ENCODE results near the gene SCAI.
"Not testable (repeated sequence)": the region's sequence is repeated elsewhere in the genome, so short reads cannot be mapped to it uniquely, and the experiment has no call there.

SCAI gene

GRCh38 chr9:125150349-125151245 lies 7.3 kb upstream of the SCAI start:
- DNase-seq (ENCODE audit: low read depth) = no peak

DNA sequence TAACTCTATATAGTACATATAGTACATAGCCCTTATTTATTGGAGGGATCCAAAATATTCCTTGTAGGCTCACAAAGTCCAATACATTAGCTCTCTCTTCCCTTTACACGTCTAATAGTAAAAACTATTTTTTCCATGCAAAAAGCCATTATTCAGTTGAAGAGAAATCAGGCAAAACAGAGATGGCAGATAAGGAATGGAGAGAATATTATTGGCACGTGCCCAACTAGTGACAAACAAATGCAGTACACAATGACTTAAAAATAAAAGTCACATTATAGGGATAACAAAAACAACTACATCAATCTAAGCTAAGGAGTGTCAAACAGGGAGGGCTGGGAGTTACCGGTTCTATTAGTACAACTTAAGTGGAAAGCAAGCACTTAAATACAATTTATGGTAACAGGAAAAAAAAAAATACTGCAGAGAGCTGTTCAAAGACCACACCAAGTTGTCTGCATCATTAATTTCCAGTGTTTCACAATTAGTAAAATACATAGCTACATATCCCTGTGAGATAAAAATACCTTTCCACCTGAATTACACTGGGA lies 4.1 kb upstream of the SCAI start:
- DNase-seq (ENCODE audit: low read depth) = no peak

GRCh38 chr9:125146247-125146646 lies 2.9 kb upstream of the SCAI start:
- no peak for DNase-seq (ENCODE audit: low read depth)

DNA sequence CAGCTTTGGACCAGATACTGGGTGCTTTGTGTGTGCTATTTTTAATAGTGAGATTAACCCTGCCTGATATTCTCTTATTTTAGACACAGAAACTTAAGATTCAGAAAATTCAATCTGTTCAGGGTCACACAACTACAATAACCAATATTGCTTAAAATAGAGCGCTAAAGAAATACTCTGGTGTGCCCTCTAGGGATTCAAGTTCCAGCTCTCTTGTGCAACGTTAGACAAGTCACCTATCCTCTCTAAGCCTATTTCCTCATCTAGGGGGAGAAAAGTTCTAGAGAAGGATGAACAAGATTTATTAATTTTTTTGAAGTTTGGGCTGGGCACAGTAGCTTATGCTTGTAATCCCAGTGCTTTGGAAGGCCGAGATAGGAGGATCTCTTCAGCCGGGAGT lies 2.1 kb upstream of the SCAI start:
- DNase-seq (ENCODE audit: low read depth) = no peak

- DNase-seq (ENCODE audit: low read depth) = no peak
These were observed 560 bp downstream of the SCAI start for GRCh38 chr9:125142560-125143376.

DNA sequence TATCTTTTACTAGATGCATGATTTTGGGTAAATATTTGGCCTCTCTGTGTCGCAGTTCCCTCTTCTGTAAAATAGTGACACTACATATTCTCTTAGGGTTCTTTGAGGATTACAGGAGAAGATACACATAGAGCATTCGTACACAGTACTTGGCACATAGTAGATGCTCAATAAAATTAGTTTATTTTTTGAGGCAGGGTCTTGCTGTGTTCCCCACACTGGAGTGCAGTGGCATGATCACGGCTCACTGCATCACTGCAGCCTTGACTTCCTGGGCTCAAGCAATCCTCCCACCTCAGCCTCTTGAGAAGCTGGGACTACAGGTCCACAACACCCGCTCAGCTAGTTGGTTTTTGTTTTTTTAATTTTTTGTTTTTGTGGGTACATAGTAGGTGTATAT lies 1.6 kb downstream of the SCAI start:
- DNase-seq (ENCODE audit: low read depth) = no peak

GRCh38 chr9:125141251-125141650 lies 2.1 kb downstream of the SCAI start:
- no peak for DNase-seq (ENCODE audit: low read depth)

GRCh38 chr9:125140576-125140975 lies 2.8 kb downstream of the SCAI start:
- no peak for DNase-seq (ENCODE audit: low read depth)

DNA sequence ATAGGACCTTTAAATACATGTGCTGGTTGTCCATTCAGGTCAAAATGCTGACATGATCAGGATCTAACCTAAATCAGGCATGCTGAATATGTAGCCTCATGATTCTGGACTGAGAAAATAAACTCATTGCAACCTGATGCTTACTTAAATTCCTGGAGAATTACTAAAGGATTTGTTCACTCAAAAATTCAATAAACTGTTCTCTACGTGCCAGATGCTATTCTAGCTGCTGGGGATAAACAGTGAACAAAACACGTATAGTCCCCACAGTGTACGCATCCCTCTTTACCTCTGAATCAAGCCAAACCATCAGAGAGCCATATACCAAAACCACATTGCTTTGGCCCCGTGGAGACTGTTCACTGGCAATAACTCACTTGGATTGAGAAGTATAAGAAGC lies 6.1 kb downstream of the SCAI start:
- DNase-seq (ENCODE audit: low read depth) = no peak

DNA sequence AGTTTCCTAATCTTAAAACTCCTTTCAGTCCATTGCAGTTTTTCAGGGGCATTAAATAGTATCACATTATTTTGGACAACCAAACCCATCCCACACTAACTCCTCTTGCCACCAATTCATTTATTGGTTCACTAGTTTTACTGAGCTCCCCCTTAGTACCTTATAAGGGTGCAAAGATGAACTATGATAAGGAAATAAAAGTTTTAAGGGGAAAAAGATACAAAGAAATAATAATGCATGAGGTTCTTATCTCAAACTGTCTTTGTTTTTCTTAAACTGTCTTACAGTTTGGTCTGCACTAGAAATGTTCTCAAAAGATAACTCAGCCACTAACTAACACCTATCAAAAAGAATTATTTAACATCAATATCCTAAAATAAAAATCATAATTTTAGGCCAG lies 8.4 kb downstream of the SCAI start:
- DNase-seq (ENCODE audit: low read depth) = no peak

- DNase-seq (ENCODE audit: low read depth) = no peak
These were observed 9.7 kb downstream of the SCAI start for GRCh38 chr9:125133403-125134329.

- DNase-seq (ENCODE audit: low read depth) = no peak
These were observed 11.6 kb downstream of the SCAI start for GRCh38 chr9:125131778-125132177.

DNA sequence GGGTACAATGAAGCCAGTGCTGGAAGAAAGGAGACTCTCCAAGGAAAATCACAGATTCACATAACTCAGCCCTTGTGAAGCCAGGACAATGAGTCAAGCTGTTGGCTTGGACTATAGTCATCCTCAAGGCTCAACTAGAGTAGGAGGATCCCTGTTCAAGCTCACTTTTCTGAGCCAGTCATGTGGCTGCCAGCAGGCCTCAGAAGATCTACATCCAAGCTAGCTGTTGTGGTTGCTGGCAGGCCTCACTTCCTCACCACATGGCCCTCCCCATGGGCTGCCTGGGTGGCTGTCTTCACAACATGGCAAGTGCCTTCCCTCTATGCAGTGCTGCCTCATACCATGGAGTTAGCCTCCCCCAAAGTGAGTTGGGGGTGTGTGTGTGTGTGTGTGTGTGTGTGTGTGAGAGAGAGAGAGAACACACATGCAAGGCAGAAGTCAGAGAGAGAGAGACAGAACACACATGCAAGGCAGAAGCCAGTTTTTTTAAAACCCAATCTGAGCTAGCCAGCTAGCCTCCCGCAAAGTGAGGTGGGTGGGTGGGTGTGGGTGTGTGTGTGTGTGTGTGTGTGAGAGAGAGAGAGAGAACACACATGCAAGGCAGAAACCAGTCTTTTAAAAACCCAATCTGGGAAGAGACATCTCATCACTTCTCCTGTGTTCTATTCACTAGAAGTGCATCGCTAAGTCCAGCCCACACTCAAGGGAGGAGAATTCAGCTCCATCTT lies 17.1 kb downstream of the SCAI start:
- peak; percentile 51 for DNase-seq (ENCODE audit: low read depth)

DNA sequence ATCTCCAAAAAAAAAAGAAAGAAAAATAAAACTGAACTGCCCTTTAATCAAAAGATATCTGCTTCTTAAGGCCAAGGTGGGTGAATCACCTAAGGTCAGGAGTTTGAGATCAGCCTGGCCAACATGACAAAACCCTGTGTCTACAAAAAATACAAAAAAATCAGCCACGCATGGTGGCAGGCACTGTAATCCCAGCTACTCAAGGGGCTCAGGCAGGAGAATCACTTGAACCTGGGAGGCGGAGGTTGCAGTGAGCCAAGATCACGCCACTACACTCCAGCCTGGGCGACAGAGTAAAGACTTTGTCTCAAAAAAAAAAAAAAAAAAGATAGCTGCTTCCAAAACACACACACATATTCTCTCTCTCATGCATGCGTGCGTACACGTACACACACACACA lies 17.8 kb downstream of the SCAI start:
- no peak for DNase-seq (ENCODE audit: low read depth)

DNA sequence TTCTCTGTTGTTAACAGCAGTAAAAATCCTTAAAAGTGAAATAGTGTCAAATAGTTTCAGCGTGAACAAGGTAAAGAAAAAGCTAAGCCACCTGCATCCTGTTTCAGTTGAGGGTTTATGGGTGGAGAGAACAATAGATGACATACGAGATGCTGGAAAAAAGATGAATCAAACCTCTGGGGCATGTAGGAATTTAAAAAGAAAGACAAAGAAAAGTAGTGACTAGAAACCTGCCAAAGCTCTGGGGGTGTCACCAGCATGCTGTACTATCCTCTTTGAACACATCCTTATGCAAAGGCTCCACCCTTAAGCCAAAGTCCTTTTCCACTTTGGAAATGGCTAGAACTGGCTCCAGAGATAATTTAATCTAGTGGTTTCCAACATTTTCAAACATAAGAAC lies 22.2 kb downstream of the SCAI start:
- no peak for DNase-seq (ENCODE audit: low read depth)

GRCh38 chr9:125119643-125120286 lies 23.6 kb downstream of the SCAI start:
- DNase-seq (ENCODE audit: low read depth) = no peak

DNA sequence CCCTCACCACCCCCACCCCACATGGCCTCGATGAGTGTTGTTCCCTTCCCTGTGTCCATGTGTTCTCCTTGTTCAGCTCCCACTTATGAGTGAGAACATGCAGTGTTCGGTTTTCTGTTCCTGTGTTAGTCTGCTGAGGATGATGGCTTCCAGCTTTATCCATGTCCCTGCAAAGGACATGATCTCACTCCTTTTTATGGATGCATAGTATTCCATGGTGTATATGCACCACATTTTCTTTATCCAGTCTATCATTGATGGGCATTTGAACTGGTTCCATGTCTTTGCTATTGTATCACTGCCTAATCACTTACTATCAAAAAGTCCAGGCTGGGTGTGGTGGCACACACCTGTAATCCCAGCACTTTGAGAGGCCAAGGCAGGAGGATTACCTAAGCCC lies 24.6 kb downstream of the SCAI start:
- not testable (repeated sequence) for DNase-seq (ENCODE audit: low read depth)

GRCh38 chr9:125114503-125114902 lies 28.8 kb downstream of the SCAI start:
- DNase-seq (ENCODE audit: low read depth) = not testable (repeated sequence)

DNA sequence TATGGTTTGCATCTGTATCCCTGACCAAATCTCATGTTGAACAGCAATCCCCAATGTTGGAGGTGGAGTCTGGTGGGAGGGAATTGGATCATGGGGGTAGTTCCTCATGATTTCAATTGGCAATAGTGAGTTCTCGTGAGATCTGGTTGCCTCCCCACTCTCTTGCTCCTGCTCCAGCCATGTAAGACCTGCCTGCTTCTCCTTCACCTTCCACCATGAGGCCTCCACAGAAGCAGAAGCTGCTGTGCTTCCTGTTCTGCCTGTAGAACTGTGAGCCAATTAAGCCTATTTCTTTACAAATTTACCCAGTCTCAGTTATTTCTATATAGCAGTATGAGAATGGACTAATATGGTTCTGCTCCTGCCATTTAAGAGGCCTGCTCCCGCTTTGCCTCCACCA lies 32.9 kb downstream of the SCAI start:
- no peak for DNase-seq (ENCODE audit: low read depth)

DNA sequence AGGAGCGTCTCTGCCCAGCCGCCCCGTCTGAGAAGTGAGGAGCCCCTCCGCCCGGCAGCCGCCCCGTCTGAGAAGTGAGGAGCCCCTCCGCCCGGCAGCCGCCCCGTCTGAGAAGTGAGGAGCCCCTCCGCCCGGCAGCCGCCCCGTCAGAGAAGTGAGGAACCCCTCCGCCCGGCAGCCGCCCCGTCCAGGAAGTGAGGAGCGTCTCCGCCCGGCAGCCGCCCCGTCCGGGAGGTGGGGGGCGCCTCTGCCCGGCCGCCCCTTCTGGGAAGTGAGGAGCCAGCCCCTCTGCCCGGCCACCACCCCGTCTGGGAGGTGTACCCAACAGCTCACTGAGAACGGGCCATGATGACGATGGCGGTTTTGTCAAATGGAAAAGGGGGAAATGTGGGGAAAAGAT lies 34.8 kb downstream of the SCAI start:
- DNase-seq (ENCODE audit: low read depth) = not testable (repeated sequence)

All from stimulated activated CD8-positive, alpha-beta memory T cell treated with anti-CD3 and anti-CD28 coated beads, Interleukin-15, amount 100 ng/mL, for 1 hour (primary cell).